Measurements from ENCODE around the gene RAD51B. TPM values are rescaled to one million over a fixed set of nuclear protein-coding genes. Genes with fewer than 3 reads are reported as not detected.

RAD51B gene
- total and polyA plus RNA-seq, 2 of the 13 experiments (the other 11 are each of a cell fraction or from before 2014, with no cell fraction given) = 7.0 to 9.5 TPM

DNA sequence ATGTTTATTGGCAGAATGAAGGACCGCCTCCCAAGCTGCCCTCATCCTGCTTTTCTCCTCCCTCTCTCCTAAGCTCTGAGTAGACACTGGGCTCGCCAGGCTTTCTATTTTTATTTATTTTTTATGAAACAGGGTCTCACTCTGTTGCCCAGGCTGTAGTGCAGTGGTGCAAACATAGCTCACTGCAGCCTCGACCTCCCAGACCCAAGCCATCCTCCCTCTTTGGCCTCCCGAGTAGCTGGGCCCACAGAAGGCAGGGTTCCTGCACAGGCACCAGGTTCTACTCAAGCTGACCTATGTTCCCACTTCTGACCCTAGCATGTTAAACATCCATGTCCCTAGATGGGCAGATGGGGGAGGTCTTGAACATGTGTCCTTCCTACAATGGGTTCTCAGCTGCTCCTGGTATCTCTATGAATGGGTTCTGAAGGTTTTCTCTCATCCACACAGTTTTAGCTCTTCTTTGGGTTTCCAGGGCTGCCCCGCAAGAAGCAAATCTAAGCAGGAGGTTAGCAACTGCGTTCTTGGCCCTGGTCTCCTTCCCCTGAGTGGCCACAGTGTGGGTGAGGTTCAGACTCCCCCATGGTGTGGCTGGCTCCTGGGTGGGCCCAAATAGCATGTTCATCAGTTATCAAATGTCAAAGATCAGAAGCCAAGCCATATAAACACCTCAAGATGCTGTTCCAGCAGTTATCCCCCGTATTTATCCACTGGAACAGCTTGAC, 805.9 kb downstream of the RAD51B start (continued):
- TF ChIP-seq, protein P1, sequence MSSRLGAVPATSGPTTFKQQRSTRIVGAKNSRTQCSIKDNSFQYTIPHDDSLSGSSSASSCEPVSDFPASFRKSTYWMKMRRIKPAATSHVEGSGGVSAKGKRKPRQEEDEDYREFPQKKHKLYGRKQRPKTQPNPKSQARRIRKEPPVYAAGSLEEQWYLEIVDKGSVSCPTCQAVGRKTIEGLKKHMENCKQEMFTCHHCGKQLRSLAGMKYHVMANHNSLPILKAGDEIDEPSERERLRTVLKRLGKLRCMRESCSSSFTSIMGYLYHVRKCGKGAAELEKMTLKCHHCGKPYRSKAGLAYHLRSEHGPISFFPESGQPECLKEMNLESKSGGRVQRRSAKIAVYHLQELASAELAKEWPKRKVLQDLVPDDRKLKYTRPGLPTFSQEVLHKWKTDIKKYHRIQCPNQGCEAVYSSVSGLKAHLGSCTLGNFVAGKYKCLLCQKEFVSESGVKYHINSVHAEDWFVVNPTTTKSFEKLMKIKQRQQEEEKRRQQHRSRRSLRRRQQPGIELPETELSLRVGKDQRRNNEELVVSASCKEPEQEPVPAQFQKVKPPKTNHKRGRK (CRISPR knock-in tag; IDR thresholded peaks at IDR 0.05) = no peak
- TF ChIP-seq, protein P2, sequence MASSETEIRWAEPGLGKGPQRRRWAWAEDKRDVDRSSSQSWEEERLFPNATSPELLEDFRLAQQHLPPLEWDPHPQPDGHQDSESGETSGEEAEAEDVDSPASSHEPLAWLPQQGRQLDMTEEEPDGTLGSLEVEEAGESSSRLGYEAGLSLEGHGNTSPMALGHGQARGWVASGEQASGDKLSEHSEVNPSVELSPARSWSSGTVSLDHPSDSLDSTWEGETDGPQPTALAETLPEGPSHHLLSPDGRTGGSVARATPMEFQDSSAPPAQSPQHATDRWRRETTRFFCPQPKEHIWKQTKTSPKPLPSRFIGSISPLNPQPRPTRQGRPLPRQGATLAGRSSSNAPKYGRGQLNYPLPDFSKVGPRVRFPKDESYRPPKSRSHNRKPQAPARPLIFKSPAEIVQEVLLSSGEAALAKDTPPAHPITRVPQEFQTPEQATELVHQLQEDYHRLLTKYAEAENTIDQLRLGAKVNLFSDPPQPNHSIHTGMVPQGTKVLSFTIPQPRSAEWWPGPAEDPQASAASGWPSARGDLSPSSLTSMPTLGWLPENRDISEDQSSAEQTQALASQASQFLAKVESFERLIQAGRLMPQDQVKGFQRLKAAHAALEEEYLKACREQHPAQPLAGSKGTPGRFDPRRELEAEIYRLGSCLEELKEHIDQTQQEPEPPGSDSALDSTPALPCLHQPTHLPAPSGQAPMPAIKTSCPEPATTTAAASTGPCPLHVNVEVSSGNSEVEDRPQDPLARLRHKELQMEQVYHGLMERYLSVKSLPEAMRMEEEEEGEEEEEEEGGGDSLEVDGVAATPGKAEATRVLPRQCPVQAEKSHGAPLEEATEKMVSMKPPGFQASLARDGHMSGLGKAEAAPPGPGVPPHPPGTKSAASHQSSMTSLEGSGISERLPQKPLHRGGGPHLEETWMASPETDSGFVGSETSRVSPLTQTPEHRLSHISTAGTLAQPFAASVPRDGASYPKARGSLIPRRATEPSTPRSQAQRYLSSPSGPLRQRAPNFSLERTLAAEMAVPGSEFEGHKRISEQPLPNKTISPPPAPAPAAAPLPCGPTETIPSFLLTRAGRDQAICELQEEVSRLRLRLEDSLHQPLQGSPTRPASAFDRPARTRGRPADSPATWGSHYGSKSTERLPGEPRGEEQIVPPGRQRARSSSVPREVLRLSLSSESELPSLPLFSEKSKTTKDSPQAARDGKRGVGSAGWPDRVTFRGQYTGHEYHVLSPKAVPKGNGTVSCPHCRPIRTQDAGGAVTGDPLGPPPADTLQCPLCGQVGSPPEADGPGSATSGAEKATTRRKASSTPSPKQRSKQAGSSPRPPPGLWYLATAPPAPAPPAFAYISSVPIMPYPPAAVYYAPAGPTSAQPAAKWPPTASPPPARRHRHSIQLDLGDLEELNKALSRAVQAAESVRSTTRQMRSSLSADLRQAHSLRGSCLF (CRISPR knock-in tag; IDR thresholded peaks at IDR 0.05; ENCODE audit: borderline replicate concordance) = no peak

DNA sequence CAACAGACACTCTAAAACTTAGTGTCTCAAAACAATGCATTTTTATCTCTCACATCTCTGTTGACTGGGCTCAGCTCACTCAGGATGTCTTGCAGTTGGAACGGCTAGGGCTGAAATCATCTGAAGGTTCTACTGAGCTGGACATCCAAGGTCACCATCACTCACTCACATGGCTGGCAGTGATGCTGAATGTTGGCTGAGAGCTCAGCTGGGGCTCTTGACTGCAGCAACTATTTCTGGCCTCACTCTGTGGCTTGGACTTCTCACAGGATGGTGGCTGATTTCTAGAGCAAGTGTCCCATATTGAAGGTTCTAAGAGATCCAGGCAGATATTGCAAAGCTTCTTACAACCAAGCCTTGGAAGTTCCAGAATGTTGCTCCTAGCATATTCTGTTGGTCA, 806.8 kb downstream of the RAD51B start:
- H2AFZ ChIP-seq (ENCODE audit: low read length) = no peak overlapping the region
- peak overlapping the region; percentile 19; the same call in 1 of the 2 replicates for H3K4me2 ChIP-seq (ENCODE audit: low read depth, low read length)
- no peaks in the 10 kb centered on the region for H3K27me3 ChIP-seq (ENCODE audit: control insufficient read depth in 1 of 2, insufficient read depth in 2 of 2, low read length in 2 of 2)
- H3K79me2 ChIP-seq (ENCODE audit: insufficient read depth, low read length) = no peaks in the 10 kb centered on the region
- H3K4me3 ChIP-seq (replicated peaks in 1 of 3; ENCODE audit: insufficient read depth in 1 of 3, low read depth in 2 of 3, low read length in 3 of 3) = no peak overlapping the region
- in situ Hi-C loops (cut with HindIII; ENCODE audit: extremely low pct_ligation_motif_present, low pct_unique_long_range_greater_than_20kb) = no loop called here
- FAIRE-seq (no peak), DNase-seq (ENCODE audit: low spot score) (no peak), ATAC-seq (no peak)
- no peaks in the 10 kb centered on the region for H3K36me3 ChIP-seq (replicated peaks in 1 of 2; ENCODE audit: control insufficient read depth in 1 of 2, insufficient read depth in 2 of 2, low read length in 2 of 2)
- WGBS (ENCODE audit: low lambda C conversion rate) = 17% methylated on average over 1 of the region's 1 CpG
- CTCF ChIA-PET (ENCODE audit: low intra/inter-chr PET ratio, low total read pairs) = no interaction called here
- no peak for TF ChIP-seq TEAD2 (CRISPR knock-in tag; IDR thresholded peaks at IDR 0.05)
- no peak for TF ChIP-seq HIVEP1 (CRISPR knock-in tag; IDR thresholded peaks at IDR 0.05)
- TF ChIP-seq HOXA9 (CRISPR knock-in tag; IDR thresholded peaks at IDR 0.05; ENCODE audit: borderline replicate concordance) = no peak
- TF ChIP-seq NR3C1 (CRISPR knock-in tag; IDR thresholded peaks at IDR 0.05) = no peak
- TF ChIP-seq POLR2AphosphoS2 (IDR thresholded peaks at IDR 0.05; ENCODE audit: low read depth, low read length) = no peak
- TF ChIP-seq SOX13 (IDR thresholded peaks at IDR 0.05) = no peak
- no peak for TF ChIP-seq SOX13 (CRISPR knock-in tag; conservative IDR thresholded peaks at IDR 0.05 in 1 of 2, IDR thresholded peaks at IDR 0.05 in 1 of 2)
- no peak for TF ChIP-seq SMYD3 (CRISPR knock-in tag; IDR thresholded peaks at IDR 0.05)
- BruUV-seq (replicated peaks) = no TSS peak
- no peaks in the 10 kb centered on the region for H4K20me1 ChIP-seq (ENCODE audit: insufficient read depth, low read length)
- intact Hi-C loops (cut with micrococcal nuclease; ENCODE audit: unreplicated experiment) = no loop called here
- 0 out of 2 replicates have a peak overlapping the region, but pooled peaks have one; percentile 24 for H3K9ac ChIP-seq (ENCODE audit: insufficient read depth, low read depth, low read length)
- no peaks in the 10 kb centered on the region for H3K9me3 ChIP-seq (ENCODE audit: low read length)
- peak overlapping the region; percentile 28 for H3K27ac ChIP-seq (ENCODE audit: extremely low read length, insufficient read depth, low read length)
- POLR2A ChIA-PET = no interaction called here
- H3K4me1 ChIP-seq (ENCODE audit: insufficient read depth, low read length) = peaks cover 68% of the 10 kb centered on the region

All from HepG2 (cell line).